ENCODE results near the gene TMEM52.
"Not testable (repeated sequence)": the region's sequence is repeated elsewhere in the genome, so short reads cannot be mapped to it uniquely, and the experiment has no call there.

The TMEM52 gene

GRCh38 chr1:1937549-1938275 is 18.6 kb upstream of the TMEM52 start:
- H3K4me3 ChIP-seq (ENCODE audit: control insufficient read depth, low read depth, low read length), result no peak overlapping the region
- no peak for TF ChIP-seq CTCF (conservative IDR thresholded peaks at IDR 0.05; ENCODE audit: control insufficient read depth, insufficient read depth, low read depth, low read length)
- no peak for DNase-seq (ENCODE audit: low read depth)

- no peak for TF ChIP-seq CTCF (conservative IDR thresholded peaks at IDR 0.05; ENCODE audit: control insufficient read depth, insufficient read depth, low read depth, low read length)
- no peak for DNase-seq (ENCODE audit: low read depth)
- H3K4me3 ChIP-seq (ENCODE audit: control insufficient read depth, low read depth, low read length), result no peak overlapping the region
Observed at GRCh38 chr1:1937061-1937460, 18.0 kb upstream of the TMEM52 start.

GRCh38 chr1:1934848-1935247 is 15.8 kb upstream of the TMEM52 start:
- H3K4me3 ChIP-seq (ENCODE audit: control insufficient read depth, low read depth, low read length); DNase-seq (ENCODE audit: low read depth): not testable (repeated sequence)

GRCh38 chr1:1929639-1930545 is 10.8 kb upstream of the TMEM52 start:
- H3K4me3 ChIP-seq (ENCODE audit: control insufficient read depth, low read depth, low read length), result no peak overlapping the region
- no peak for TF ChIP-seq CTCF (conservative IDR thresholded peaks at IDR 0.05; ENCODE audit: control insufficient read depth, insufficient read depth, low read depth, low read length)
- DNase-seq (ENCODE audit: low read depth), result no peak

- no peak for TF ChIP-seq CTCF (conservative IDR thresholded peaks at IDR 0.05; ENCODE audit: control insufficient read depth, insufficient read depth, low read depth, low read length)
- no peak for DNase-seq (ENCODE audit: low read depth)
- H3K4me3 ChIP-seq (ENCODE audit: control insufficient read depth, low read depth, low read length), result no peak overlapping the region
Observed at GRCh38 chr1:1929102-1929638, 10.1 kb upstream of the TMEM52 start.

- no peak overlapping the region for H3K4me3 ChIP-seq (ENCODE audit: control insufficient read depth, low read depth, low read length)
- TF ChIP-seq CTCF (conservative IDR thresholded peaks at IDR 0.05; ENCODE audit: control insufficient read depth, insufficient read depth, low read depth, low read length), result no peak
- no peak for DNase-seq (ENCODE audit: low read depth)
Observed at GRCh38 chr1:1928231-1929101, 9.4 kb upstream of the TMEM52 start.

Data from fibroblast of mammary gland (primary cell).